ENCODE measurements around the gene DCAF6.

DCAF6 gene

DNA sequence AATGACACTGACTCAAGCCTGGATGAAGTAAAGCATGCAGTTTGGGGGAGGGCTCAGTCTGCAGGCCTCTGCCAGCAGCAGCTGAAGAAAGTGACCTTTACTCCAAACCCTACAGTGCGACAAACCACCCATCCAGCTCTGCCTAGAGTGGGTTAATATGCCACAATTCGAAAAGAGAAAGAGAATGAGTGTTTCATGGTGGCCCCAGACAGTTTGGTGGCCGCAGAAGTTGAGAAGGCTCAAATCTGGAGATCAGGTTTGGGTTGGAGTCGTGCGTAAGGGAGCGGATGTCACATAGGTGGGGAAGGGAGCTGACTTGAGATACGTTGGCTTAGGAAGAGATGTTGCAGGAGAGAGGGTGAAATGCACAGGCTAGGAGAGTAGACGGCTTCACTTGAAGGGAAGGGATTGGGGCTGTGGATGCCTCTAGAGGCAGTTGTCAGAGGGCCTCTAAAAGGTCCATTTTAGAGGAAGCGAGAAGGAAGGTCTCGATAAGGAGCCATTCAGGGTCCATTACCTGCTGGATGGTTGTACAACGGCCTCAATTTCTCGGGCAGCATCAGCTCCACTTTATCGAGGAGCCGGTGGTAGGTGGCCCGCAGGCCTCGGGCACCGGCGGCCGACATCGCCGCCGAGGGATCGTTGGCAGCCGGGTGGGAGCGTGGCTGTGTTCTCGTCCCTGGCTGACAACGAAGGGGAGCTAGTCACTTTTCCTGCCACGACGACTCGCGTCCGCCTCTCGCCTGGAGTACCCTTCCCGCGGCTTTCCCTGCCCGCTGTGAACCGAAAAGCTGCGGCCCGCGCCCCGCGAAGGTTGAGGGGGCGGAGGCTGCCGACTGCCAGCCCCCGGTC is 1.0 kb upstream of the DCAF6 start:
- peaks cover 9% of the 10 kb centered on the region; the same call in 1 of the 2 replicates for H4K20me1 ChIP-seq (ENCODE audit: low read depth, low read length)
- peak overlapping the region; percentile 65 for H3K4me3 ChIP-seq (ENCODE audit: insufficient read depth, low read length, poor library complexity, severe bottlenecking)
- H3K27me3 ChIP-seq (ENCODE audit: low read length), result no peaks in the 10 kb centered on the region
- peaks cover 57% of the 10 kb centered on the region for H3K79me2 ChIP-seq (ENCODE audit: insufficient read depth, low read length)
- TF ChIP-seq, protein P1, sequence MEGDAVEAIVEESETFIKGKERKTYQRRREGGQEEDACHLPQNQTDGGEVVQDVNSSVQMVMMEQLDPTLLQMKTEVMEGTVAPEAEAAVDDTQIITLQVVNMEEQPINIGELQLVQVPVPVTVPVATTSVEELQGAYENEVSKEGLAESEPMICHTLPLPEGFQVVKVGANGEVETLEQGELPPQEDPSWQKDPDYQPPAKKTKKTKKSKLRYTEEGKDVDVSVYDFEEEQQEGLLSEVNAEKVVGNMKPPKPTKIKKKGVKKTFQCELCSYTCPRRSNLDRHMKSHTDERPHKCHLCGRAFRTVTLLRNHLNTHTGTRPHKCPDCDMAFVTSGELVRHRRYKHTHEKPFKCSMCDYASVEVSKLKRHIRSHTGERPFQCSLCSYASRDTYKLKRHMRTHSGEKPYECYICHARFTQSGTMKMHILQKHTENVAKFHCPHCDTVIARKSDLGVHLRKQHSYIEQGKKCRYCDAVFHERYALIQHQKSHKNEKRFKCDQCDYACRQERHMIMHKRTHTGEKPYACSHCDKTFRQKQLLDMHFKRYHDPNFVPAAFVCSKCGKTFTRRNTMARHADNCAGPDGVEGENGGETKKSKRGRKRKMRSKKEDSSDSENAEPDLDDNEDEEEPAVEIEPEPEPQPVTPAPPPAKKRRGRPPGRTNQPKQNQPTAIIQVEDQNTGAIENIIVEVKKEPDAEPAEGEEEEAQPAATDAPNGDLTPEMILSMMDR (IDR thresholded peaks at IDR 0.05; ENCODE audit: insufficient read depth, low read length, poor library complexity, severe bottlenecking), result no peak
- TF ChIP-seq EZH2phosphoT487 (conservative IDR thresholded peaks at IDR 0.05; ENCODE audit: low read length), result no peak
- H2AFZ ChIP-seq (ENCODE audit: low read depth, low read length, severe bottlenecking), result peak overlapping the region; percentile 91
- no peaks in the 10 kb centered on the region for H3K36me3 ChIP-seq (ENCODE audit: low read length)
- peak overlapping the region; percentile 78 for H3K9ac ChIP-seq (ENCODE audit: low read length)
- peak overlapping the region; percentile 41 for H3K27ac ChIP-seq (ENCODE audit: low read depth, low read length)
- no peaks in the 10 kb centered on the region for H3K9me2 ChIP-seq (replicated peaks; ENCODE audit: insufficient read depth, low read length)
- no peaks in the 10 kb centered on the region for H3F3A ChIP-seq (ENCODE audit: insufficient read depth)
- H3K9me3 ChIP-seq (ENCODE audit: insufficient read depth, low read length), result no peaks in the 10 kb centered on the region
- peak overlapping the region; percentile 87 for H3K4me2 ChIP-seq (ENCODE audit: low read depth, low read length, poor library complexity, severe bottlenecking)

DNA sequence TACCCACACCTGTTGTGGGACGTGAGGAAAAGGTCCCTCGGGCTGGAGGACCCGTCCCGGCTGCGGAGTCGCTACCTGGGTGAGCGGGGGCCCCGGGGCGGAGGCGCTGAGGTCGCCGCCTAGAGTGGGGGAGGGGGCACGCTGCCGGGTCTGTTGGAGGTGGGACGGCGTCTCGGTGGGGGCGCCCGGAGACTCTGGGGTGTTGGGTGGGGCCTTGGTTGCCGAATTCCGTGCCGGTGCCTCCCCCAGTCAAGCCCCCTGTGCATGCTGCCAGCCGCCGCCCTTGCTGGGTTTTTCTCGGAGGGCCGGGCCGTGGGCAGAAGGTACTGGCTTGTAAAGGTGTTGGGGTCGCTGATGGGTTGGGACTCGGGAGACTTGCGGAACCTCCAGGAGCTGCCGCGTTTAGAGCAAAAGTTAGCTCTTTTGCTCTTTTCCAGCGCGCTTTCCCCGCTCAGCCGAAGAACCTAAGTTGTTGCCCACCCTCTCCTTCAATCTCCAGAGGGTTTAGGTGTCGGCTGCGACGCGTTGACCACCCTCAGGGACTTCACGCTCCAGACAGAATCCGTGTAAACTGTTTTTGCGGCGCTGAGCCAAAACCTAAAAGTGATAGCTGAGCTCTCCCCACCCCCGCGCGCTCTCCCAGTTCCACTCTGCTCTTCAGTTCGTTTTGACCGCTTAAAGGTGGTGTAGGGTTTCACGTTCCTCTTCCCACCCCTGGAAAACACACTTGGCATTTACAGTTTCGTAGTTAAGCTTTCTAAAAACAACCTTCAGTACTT is 636 bp downstream of the DCAF6 start, which contains the start of gene MPC2:
TSS of gene MPC2 (minus strand) at position 143 of the 779 bp plus-strand sequence. CDS start 1,231 bp downstream, outside the sequence.
- Histone ChIP-seq H2AFZ (ENCODE audit: low read depth, low read length, severe bottlenecking) (peak within 1 kb of the TSS; percentile 91), H3K9me2 (replicated peaks; ENCODE audit: insufficient read depth, low read length) (no peaks in the 10 kb centered on the region), H3K79me2 (ENCODE audit: insufficient read depth, low read length) (peaks cover 74% of the 10 kb centered on the region), H3K9me3 (ENCODE audit: insufficient read depth, low read length) (no peaks in the 10 kb centered on the region), H3F3A (ENCODE audit: insufficient read depth) (no peaks in the 10 kb centered on the region), H3K36me3 (ENCODE audit: low read length) (no peaks in the 10 kb centered on the region), H4K20me1 (ENCODE audit: low read depth, low read length) (peaks cover 13% of the 10 kb centered on the region), H3K27me3 (ENCODE audit: low read length) (no peaks in the 10 kb centered on the region), H3K4me2 (ENCODE audit: low read depth, low read length, poor library complexity, severe bottlenecking) (peak within 1 kb of the TSS; percentile 99), H3K9ac (ENCODE audit: low read length) (peak within 1 kb of the TSS; percentile 78), H3K4me3 (ENCODE audit: insufficient read depth, low read length, poor library complexity, severe bottlenecking) (peak within 1 kb of the TSS; percentile 71), H3K27ac (ENCODE audit: low read depth, low read length) (peak within 1 kb of the TSS; percentile 89)
- TF ChIP-seq, protein P1 (IDR thresholded peaks at IDR 0.05; ENCODE audit: insufficient read depth, low read length, poor library complexity, severe bottlenecking), result no peak
- no peak for TF ChIP-seq EZH2phosphoT487 (conservative IDR thresholded peaks at IDR 0.05; ENCODE audit: low read length)

DNA sequence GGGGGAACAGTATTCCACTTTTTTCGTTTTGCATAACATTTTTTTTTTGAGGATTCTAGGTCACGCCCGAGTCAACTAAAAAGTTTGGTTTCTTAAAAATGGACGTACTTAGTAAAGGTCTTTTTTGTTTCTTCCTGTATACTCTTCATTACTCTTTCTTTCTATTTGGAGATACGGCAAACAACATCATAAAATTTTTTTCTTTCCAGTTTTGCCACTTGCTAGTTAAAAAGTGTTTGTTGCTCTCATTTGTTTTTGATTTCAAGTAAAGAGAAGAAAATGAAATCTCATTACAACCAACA is 1.2 kb downstream of the DCAF6 start:
- Histone ChIP-seq H3K27me3 (ENCODE audit: low read length) (no peaks in the 10 kb centered on the region), H3K9ac (ENCODE audit: low read length) (peak overlapping the region; percentile 78), H4K20me1 (ENCODE audit: low read depth, low read length) (peaks cover 13% of the 10 kb centered on the region), H3K4me2 (ENCODE audit: low read depth, low read length, poor library complexity, severe bottlenecking) (peak overlapping the region; percentile 99), H3K4me3 (ENCODE audit: insufficient read depth, low read length, poor library complexity, severe bottlenecking) (peak overlapping the region; percentile 71), H3K79me2 (ENCODE audit: insufficient read depth, low read length) (peaks cover 79% of the 10 kb centered on the region), H3K9me2 (replicated peaks; ENCODE audit: insufficient read depth, low read length) (no peaks in the 10 kb centered on the region), H3K9me3 (ENCODE audit: insufficient read depth, low read length) (no peaks in the 10 kb centered on the region), H3K36me3 (ENCODE audit: low read length) (no peaks in the 10 kb centered on the region), H3K27ac (ENCODE audit: low read depth, low read length) (peak overlapping the region; percentile 89), H2AFZ (ENCODE audit: low read depth, low read length, severe bottlenecking) (peak overlapping the region; percentile 69), H3F3A (ENCODE audit: insufficient read depth) (no peaks in the 10 kb centered on the region)
- TF ChIP-seq, protein P1 (IDR thresholded peaks at IDR 0.05; ENCODE audit: insufficient read depth, low read length, poor library complexity, severe bottlenecking), result no peak
- TF ChIP-seq EZH2phosphoT487 (conservative IDR thresholded peaks at IDR 0.05; ENCODE audit: low read length), result no peak

All from SU-DHL-6 (cell line).